OCI-LY1 (cell line): ENCODE measurements around the gene ADAMTS15.

Source experiments
- H2AFZ ChIP-seq: fragments of 200-600 bp; sonication (generic), shearing (Covaris generic); 2 replicates; pipeline ENCODE4 v1.6.0; 2014; ENCODE audit warnings: antibody characterized with exemption, mild to moderate bottlenecking, low read length
- H3F3A ChIP-seq: fragments of 200-600 bp; sonication (generic), shearing (Covaris generic); 2 replicates; pipeline ENCODE4 v1.6.0; 2014; ENCODE audit warnings: mild to moderate bottlenecking, antibody characterized with exemption, low read length, moderate library complexity; ENCODE audit not compliant: insufficient read depth
- H3K27ac ChIP-seq: fragments of 200-600 bp; sonication (generic); 2 replicates; pipeline ENCODE4 v1.5.1; 2014; ENCODE audit warnings: low read length, mixed run types, mild to moderate bottlenecking, low read depth; ENCODE audit not compliant: poor library complexity, severe bottlenecking
- H3K27me3 ChIP-seq: fragments of 200-600 bp; sonication (generic); 2 replicates; pipeline ENCODE4 v1.6.0; 2014; ENCODE audit warnings: antibody characterized with exemption, mild to moderate bottlenecking, low read length, moderate library complexity; ENCODE audit not compliant: insufficient read depth
- H3K36me3 ChIP-seq: fragments of 200-600 bp; sonication (generic); 2 replicates; pipeline ENCODE4 v1.6.1; 2014; ENCODE audit warnings: mild to moderate bottlenecking, antibody characterized with exemption, low read length, moderate library complexity, mixed read lengths; ENCODE audit not compliant: insufficient read depth
- H3K4me1 ChIP-seq: fragments of 200-600 bp; sonication (generic); 2 replicates; pipeline ENCODE4 v1.5.1; 2014; ENCODE audit warnings: mild to moderate bottlenecking, low read length, moderate library complexity; ENCODE audit not compliant: insufficient read depth, severe bottlenecking
- H3K4me2 ChIP-seq: fragments of 200-600 bp; sonication (generic), shearing (Covaris generic); 2 replicates; pipeline ENCODE4 v1.6.1; 2014; ENCODE audit warnings: low read length
- H3K4me3 ChIP-seq: fragments of 200-600 bp; sonication (generic); 2 replicates; pipeline ENCODE4 v1.5.1; 2014; ENCODE audit warnings: low read length, low read depth, mild to moderate bottlenecking, mixed read lengths; ENCODE audit not compliant: poor library complexity, severe bottlenecking
- H3K79me2 ChIP-seq: fragments of 200-600 bp; shearing (Covaris generic); 2 replicates; pipeline ENCODE4 v1.6.1; 2016; ENCODE audit warnings: mixed run types, low read length, mixed read lengths; ENCODE audit not compliant: insufficient read depth
- H3K9ac ChIP-seq: fragments of 200-600 bp; sonication (generic), shearing (Covaris generic); 2 replicates; pipeline ENCODE4 v1.6.1; 2014; ENCODE audit warnings: mild to moderate bottlenecking, low read length, mixed read lengths
- H3K9me2 ChIP-seq: fragments of 200-600 bp; sonication (generic), shearing (Covaris generic); 2 replicates; pipeline ENCODE4 v1.6.1; 2014; ENCODE audit warnings: low read depth, mild to moderate bottlenecking, low read length, mixed read lengths
- H3K9me3 ChIP-seq: fragments of 200-600 bp; shearing (Covaris generic); 2 replicates; pipeline ENCODE4 v1.6.1; 2014; ENCODE audit warnings: low read length, mixed read lengths
- H4K20me1 ChIP-seq: fragments of 200-600 bp; sonication (generic), shearing (Covaris generic); 2 replicates; pipeline ENCODE4 v1.6.0; 2016; ENCODE audit warnings: mild to moderate bottlenecking, low read length; ENCODE audit not compliant: insufficient read depth
- EZH2 ChIP-seq: fragments of 200-600 bp; sonication (generic), shearing (Covaris generic); IDR thresholded peaks from 2 replicates; pipeline ENCODE4 v1.8.0; 2017; ENCODE audit warnings: borderline replicate concordance, mixed run types, mild to moderate bottlenecking, antibody characterized with exemption, low read length, moderate library complexity, mixed read lengths
- TF ChIP-seq, protein P1 (sequence below): fragments of 200-600 bp; sonication (generic), shearing (Covaris generic); IDR thresholded peaks from 2 replicates; pipeline ENCODE4 v1.5.1; 2017; ENCODE audit warnings: mild to moderate bottlenecking, antibody characterized with exemption, low read length, moderate library complexity, mixed read lengths

ADAMTS15 gene

DNA sequence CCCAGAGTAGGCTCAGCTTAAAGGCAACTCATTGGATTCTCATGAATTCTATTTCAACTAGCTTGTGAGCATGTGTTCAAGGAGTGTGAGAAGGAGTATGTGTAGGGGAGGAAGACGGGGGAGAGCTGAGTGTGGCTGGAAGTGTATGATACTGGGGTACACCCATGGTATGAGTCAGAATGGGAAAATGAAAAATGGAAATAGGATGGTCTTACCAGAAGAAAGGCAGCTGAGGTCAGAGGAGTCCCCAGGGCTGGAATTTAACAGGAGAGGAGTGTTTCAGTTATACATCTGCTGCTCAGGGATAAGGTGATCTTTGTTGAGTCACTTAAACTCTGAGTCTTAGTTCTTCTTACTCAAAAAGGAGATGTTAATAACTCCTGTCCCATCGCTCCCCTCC lies 6.7 kb upstream of the ADAMTS15 start:
- Histone ChIP-seq H3K9ac (no peak overlapping the region), H3K36me3 (no peaks in the 10 kb centered on the region), H3K9me3 (no peaks in the 10 kb centered on the region), H3K9me2 (no peaks in the 10 kb centered on the region), H3K79me2 (no peaks in the 10 kb centered on the region), H3K4me1 (no peaks in the 10 kb centered on the region), H2AFZ (no peak overlapping the region), H3K27me3 (no peaks in the 10 kb centered on the region), H3F3A (no peaks in the 10 kb centered on the region), H3K27ac (no peak overlapping the region), H3K4me3 (no peak overlapping the region), H3K4me2 (no peak overlapping the region), H4K20me1 (no peaks in the 10 kb centered on the region)
- TF ChIP-seq EZH2: no peak
- TF ChIP-seq, protein P1, sequence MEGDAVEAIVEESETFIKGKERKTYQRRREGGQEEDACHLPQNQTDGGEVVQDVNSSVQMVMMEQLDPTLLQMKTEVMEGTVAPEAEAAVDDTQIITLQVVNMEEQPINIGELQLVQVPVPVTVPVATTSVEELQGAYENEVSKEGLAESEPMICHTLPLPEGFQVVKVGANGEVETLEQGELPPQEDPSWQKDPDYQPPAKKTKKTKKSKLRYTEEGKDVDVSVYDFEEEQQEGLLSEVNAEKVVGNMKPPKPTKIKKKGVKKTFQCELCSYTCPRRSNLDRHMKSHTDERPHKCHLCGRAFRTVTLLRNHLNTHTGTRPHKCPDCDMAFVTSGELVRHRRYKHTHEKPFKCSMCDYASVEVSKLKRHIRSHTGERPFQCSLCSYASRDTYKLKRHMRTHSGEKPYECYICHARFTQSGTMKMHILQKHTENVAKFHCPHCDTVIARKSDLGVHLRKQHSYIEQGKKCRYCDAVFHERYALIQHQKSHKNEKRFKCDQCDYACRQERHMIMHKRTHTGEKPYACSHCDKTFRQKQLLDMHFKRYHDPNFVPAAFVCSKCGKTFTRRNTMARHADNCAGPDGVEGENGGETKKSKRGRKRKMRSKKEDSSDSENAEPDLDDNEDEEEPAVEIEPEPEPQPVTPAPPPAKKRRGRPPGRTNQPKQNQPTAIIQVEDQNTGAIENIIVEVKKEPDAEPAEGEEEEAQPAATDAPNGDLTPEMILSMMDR: no peak

DNA sequence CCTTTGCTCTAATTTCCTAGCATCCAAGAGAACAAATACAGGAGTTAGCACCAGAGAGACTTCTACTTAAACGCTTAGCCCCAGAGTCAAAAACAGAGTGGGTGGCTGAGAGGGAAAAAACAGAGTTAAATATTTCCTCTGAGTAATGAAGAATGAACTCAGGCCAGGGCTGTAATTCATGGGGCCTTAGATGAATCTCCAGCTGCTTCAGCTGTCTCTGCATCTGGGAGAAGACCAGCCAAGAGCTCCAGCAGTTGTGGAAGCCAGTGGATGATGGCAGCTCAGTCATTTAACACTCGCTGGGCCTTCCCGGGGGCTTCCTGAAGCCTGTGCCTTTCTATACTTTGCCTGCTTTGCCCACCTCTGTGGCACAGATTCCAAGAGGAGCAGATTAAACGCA lies 5.7 kb upstream of the ADAMTS15 start:
- H3K36me3 ChIP-seq: no peaks in the 10 kb centered on the region
- no peaks in the 10 kb centered on the region for H3K9me2 ChIP-seq
- no peak overlapping the region for H3K4me3 ChIP-seq
- H4K20me1 ChIP-seq: no peaks in the 10 kb centered on the region
- H3K9ac ChIP-seq: no peak overlapping the region
- TF ChIP-seq EZH2: no peak
- TF ChIP-seq, protein P1: no peak
- H2AFZ ChIP-seq: no peak overlapping the region
- H3K9me3 ChIP-seq: no peaks in the 10 kb centered on the region
- no peak overlapping the region for H3K4me2 ChIP-seq
- no peaks in the 10 kb centered on the region for H3K4me1 ChIP-seq
- H3K27ac ChIP-seq: no peak overlapping the region
- H3K79me2 ChIP-seq: no peaks in the 10 kb centered on the region
- H3K27me3 ChIP-seq: no peaks in the 10 kb centered on the region
- no peaks in the 10 kb centered on the region for H3F3A ChIP-seq

DNA sequence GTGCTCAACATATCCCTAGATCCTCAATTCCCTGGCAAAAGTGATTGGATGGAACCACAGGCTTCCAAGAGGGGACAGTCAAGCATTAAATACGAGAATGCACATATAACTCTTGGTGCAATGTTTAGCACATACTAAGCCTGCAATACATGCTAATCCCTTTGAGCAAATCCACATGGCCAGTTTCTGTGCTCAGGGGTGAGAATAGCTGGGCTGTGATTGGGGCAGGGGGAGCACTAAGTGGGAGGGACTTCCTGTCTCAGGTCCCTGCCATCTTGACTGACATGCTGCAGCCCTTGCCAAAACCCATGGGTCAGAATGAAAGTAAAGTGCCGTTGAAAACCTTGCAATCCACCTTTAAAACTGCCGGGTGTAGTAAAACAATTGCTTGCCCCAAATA lies 2.7 kb upstream of the ADAMTS15 start:
- Histone ChIP-seq H3K9ac (no peak overlapping the region), H3K9me3 (no peaks in the 10 kb centered on the region), H3K4me3 (no peak overlapping the region), H3K36me3 (no peaks in the 10 kb centered on the region), H3K4me1 (no peaks in the 10 kb centered on the region), H2AFZ (no peak overlapping the region), H3K79me2 (no peaks in the 10 kb centered on the region), H4K20me1 (no peaks in the 10 kb centered on the region), H3F3A (no peaks in the 10 kb centered on the region), H3K27ac (no peak overlapping the region), H3K27me3 (no peaks in the 10 kb centered on the region), H3K9me2 (no peaks in the 10 kb centered on the region), H3K4me2 (no peak overlapping the region)
- TF ChIP-seq EZH2: no peak
- TF ChIP-seq, protein P1: no peak
